Upper lobe of left lung (tissue), 4 donors: ENCODE data around the gene LMTK2.

Experiments used
- EP300 ChIP-seq, 4 donors: sonication (generic); formaldehyde crosslinking; IDR thresholded peaks; one replicate each; pipeline ENCODE4 v1.5.1; 2017; ENCODE audit warnings: antibody characterized with exemption in 4 of 4, control low read depth in 2 of 4
- POLR2AphosphoS5 ChIP-seq, 2 donors: sonication (generic); formaldehyde crosslinking; IDR thresholded peaks; one replicate each; pipeline ENCODE4 v1.5.1; 2017; ENCODE audit warnings: antibody characterized with exemption in 2 of 2
- TF ChIP-seq, protein P1 (sequence below), 6 experiments: fragments of 450-650 bp in 4 of 6; fragments of 200-600 bp in 2 of 6; sonication (generic) in 2 of 6; IDR thresholded peaks; one replicate each; pipeline ENCODE4 v1.5.1; 2016 to 2019; ENCODE audit warnings: antibody characterized with exemption in 6 of 6

DNA sequence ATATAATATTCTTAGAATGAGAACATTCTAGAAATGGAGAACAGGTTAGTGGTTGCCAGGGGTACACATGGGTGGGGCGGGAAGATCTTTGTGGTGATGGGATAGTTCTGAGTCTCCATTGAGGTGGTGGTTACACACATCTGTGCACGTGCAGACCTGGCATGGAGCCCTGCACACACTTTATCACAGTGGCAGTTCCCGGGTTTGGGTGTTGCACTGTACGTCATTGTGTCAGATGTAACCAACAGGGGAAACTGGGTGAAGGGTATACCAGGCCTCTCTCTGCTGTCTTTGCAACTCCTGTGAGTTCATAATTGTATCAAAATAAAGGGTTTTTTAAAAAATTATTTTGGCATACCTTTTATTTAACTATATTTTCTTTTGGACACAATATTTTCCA, 51.1 kb downstream of the LMTK2 start:
- TF ChIP-seq EP300 (IDR thresholded peaks at IDR 0.05) = no peak
- TF ChIP-seq, protein P1, sequence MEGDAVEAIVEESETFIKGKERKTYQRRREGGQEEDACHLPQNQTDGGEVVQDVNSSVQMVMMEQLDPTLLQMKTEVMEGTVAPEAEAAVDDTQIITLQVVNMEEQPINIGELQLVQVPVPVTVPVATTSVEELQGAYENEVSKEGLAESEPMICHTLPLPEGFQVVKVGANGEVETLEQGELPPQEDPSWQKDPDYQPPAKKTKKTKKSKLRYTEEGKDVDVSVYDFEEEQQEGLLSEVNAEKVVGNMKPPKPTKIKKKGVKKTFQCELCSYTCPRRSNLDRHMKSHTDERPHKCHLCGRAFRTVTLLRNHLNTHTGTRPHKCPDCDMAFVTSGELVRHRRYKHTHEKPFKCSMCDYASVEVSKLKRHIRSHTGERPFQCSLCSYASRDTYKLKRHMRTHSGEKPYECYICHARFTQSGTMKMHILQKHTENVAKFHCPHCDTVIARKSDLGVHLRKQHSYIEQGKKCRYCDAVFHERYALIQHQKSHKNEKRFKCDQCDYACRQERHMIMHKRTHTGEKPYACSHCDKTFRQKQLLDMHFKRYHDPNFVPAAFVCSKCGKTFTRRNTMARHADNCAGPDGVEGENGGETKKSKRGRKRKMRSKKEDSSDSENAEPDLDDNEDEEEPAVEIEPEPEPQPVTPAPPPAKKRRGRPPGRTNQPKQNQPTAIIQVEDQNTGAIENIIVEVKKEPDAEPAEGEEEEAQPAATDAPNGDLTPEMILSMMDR (IDR thresholded peaks at IDR 0.05) = no peak
- no peak for TF ChIP-seq POLR2AphosphoS5 (IDR thresholded peaks at IDR 0.05)
